ENCODE measurements around the gene ACTR1B. TPM values are rescaled to one million over a fixed set of nuclear protein-coding genes. Genes with fewer than 3 reads are reported as not detected.
"Not testable (repeated sequence)": the region's sequence is repeated elsewhere in the genome, so short reads cannot be mapped to it uniquely, and the experiment has no call there.

The ACTR1B gene
- 89.3 and 113 TPM in 2 replicates for total RNA-seq (2014; rRNA removed; shearing (Covaris generic); ENCODE audit: low replicate concordance)

- in situ Hi-C loops (cut with HindIII; ENCODE audit: low pct_unique_long_range_greater_than_20kb, low sequenced_read_pairs) = no loop called here
- peak; percentile 99 for DNase-seq (ENCODE audit: low read depth)
Observed at GRCh38 chr2:97663962-97664635, at the start of gene ACTR1B. Gene ACTR1B, minus strand, starts transcription at chr2:97664044. Its CDS starts 154 bp downstream, at chr2:97663890.

- in situ Hi-C loops (cut with HindIII; ENCODE audit: low pct_unique_long_range_greater_than_20kb, low sequenced_read_pairs) = no loop called here
- no peak for DNase-seq (ENCODE audit: low read depth)
Observed at GRCh38 chr2:97712693-97713295, 49.0 kb upstream of the ACTR1B start.

GRCh38 chr2:97712175-97712574, 48.3 kb upstream of the ACTR1B start:
- in situ Hi-C loops (cut with HindIII; ENCODE audit: low pct_unique_long_range_greater_than_20kb, low sequenced_read_pairs); DNase-seq (ENCODE audit: low read depth): not testable (repeated sequence)

- in situ Hi-C loops (cut with HindIII; ENCODE audit: low pct_unique_long_range_greater_than_20kb, low sequenced_read_pairs) = no loop called here
- no peak for DNase-seq (ENCODE audit: low read depth)
Observed at GRCh38 chr2:97711394-97711711, 47.5 kb upstream of the ACTR1B start.

- DNase-seq (ENCODE audit: low read depth) = no peak
- in situ Hi-C loops (cut with HindIII; ENCODE audit: low pct_unique_long_range_greater_than_20kb, low sequenced_read_pairs) = no loop called here
Observed at GRCh38 chr2:97708608-97709007, 44.8 kb upstream of the ACTR1B start.

- in situ Hi-C loops (cut with HindIII; ENCODE audit: low pct_unique_long_range_greater_than_20kb, low sequenced_read_pairs) = no loop called here
- DNase-seq (ENCODE audit: low read depth) = no peak
Observed at GRCh38 chr2:97708048-97708380, 44.2 kb upstream of the ACTR1B start.

GRCh38 chr2:97707362-97708047, 43.7 kb upstream of the ACTR1B start:
- no peak for DNase-seq (ENCODE audit: low read depth)
- in situ Hi-C loops (cut with HindIII; ENCODE audit: low pct_unique_long_range_greater_than_20kb, low sequenced_read_pairs) = no loop called here

GRCh38 chr2:97706708-97707345, 43.0 kb upstream of the ACTR1B start:
- no peak for DNase-seq (ENCODE audit: low read depth)
- in situ Hi-C loops (cut with HindIII; ENCODE audit: low pct_unique_long_range_greater_than_20kb, low sequenced_read_pairs) = no loop called here

GRCh38 chr2:97706112-97706511, 42.3 kb upstream of the ACTR1B start:
- no peak for DNase-seq (ENCODE audit: low read depth)
- in situ Hi-C loops (cut with HindIII; ENCODE audit: low pct_unique_long_range_greater_than_20kb, low sequenced_read_pairs) = no loop called here

- in situ Hi-C loops (cut with HindIII; ENCODE audit: low pct_unique_long_range_greater_than_20kb, low sequenced_read_pairs) = no loop called here
- no peak for DNase-seq (ENCODE audit: low read depth)
Observed at GRCh38 chr2:97704989-97705388, 41.1 kb upstream of the ACTR1B start.

- in situ Hi-C loops (cut with HindIII; ENCODE audit: low pct_unique_long_range_greater_than_20kb, low sequenced_read_pairs) = no loop called here
- DNase-seq (ENCODE audit: low read depth) = no peak
Observed at GRCh38 chr2:97703741-97704140, 39.9 kb upstream of the ACTR1B start.

- DNase-seq (ENCODE audit: low read depth) = no peak
- in situ Hi-C loops (cut with HindIII; ENCODE audit: low pct_unique_long_range_greater_than_20kb, low sequenced_read_pairs) = no loop called here
Observed at GRCh38 chr2:97702731-97703470, 39.1 kb upstream of the ACTR1B start.

- no peak for DNase-seq (ENCODE audit: low read depth)
- in situ Hi-C loops (cut with HindIII; ENCODE audit: low pct_unique_long_range_greater_than_20kb, low sequenced_read_pairs) = no loop called here
Observed at GRCh38 chr2:97701851-97702465, 38.1 kb upstream of the ACTR1B start.

- in situ Hi-C loops (cut with HindIII; ENCODE audit: low pct_unique_long_range_greater_than_20kb, low sequenced_read_pairs) = no loop called here
- no peak for DNase-seq (ENCODE audit: low read depth)
Observed at GRCh38 chr2:97701186-97701585, 37.3 kb upstream of the ACTR1B start.

- peak; percentile 44 for DNase-seq (ENCODE audit: low read depth)
- in situ Hi-C loops (cut with HindIII; ENCODE audit: low pct_unique_long_range_greater_than_20kb, low sequenced_read_pairs) = no loop called here
Observed at GRCh38 chr2:97699765-97700444, 36.1 kb upstream of the ACTR1B start.

GRCh38 chr2:97698530-97698929, 34.7 kb upstream of the ACTR1B start:
- in situ Hi-C loops (cut with HindIII; ENCODE audit: low pct_unique_long_range_greater_than_20kb, low sequenced_read_pairs) = no loop called here
- no peak for DNase-seq (ENCODE audit: low read depth)

- peak; percentile 59 for DNase-seq (ENCODE audit: low read depth)
- in situ Hi-C loops (cut with HindIII; ENCODE audit: low pct_unique_long_range_greater_than_20kb, low sequenced_read_pairs) = no loop called here
Observed at GRCh38 chr2:97697252-97698235, 33.7 kb upstream of the ACTR1B start.

Data from Caki2 (cell line).